Large intestine (tissue), 3 donors: ENCODE data around the gene LACC1. TPM values are rescaled to one million over a fixed set of nuclear protein-coding genes. Genes with fewer than 3 reads are reported as not detected.

ENCODE experiments used
- DNase-seq, 2 donors: peaks; one replicate each; pipeline versions ENCODE4 v3.0.0 to v3.0.0-alpha.2; 2013
- H3K27ac ChIP-seq: one replicate; pipeline ENCODE4 v1.5.1; 2013; ENCODE audit warnings: low read length
- H3K27me3 ChIP-seq: 2 replicates; pipeline ENCODE4 v1.6.1; 2013; ENCODE audit warnings: low read length; ENCODE audit not compliant: control insufficient read depth, insufficient read depth
- H3K36me3 ChIP-seq: 2 replicates; pipeline ENCODE4 v1.6.1; 2013; ENCODE audit warnings: low read length; ENCODE audit not compliant: control insufficient read depth, insufficient read depth
- H3K4me1 ChIP-seq: one replicate; pipeline ENCODE4 v1.6.1; 2013; ENCODE audit warnings: low read length; ENCODE audit not compliant: control insufficient read depth, insufficient read depth
- H3K4me3 ChIP-seq: one replicate; pipeline ENCODE4 v1.5.1; 2013; ENCODE audit warnings: low read length
- H3K9me3 ChIP-seq: one replicate; pipeline ENCODE4 v1.6.1; 2013; ENCODE audit warnings: mild to moderate bottlenecking, low read depth, low read length, moderate library complexity; ENCODE audit not compliant: control insufficient read depth
- WGBS: methylation state at CpG from one replicate; pipeline ENCODE4 v1.1.5; 2013; ENCODE audit warnings: low lambda C conversion rate; ENCODE audit not compliant: insufficient coverage; 5-methylcytosine and 5-hydroxymethylcytosine counted together
- polyA plus RNA-seq: library from polyadenylated mRNA; unstranded; fragments of 120-200 nt; gene quantifications from one replicate; pipeline ENCODE4 v1.2.1, GENCODE V29; 2013

Gene LACC1
- polyA plus RNA-seq, 1 donor, result 12.6 TPM

GRCh38 chr13:43915451-43915850, 35.7 kb downstream of the LACC1 start:
- DNase-seq, result no peak
- no peaks in the 10 kb centered on the region for H3K9me3 ChIP-seq
- H3K27me3 ChIP-seq, result no peaks in the 10 kb centered on the region
- H3K4me1 ChIP-seq, result no peaks in the 10 kb centered on the region
- H3K36me3 ChIP-seq, result no peaks in the 10 kb centered on the region
- no peak overlapping the region for H3K4me3 ChIP-seq
- no CpG with 5 or more reads among the region's 6 CpGs for WGBS
- no peak overlapping the region for H3K27ac ChIP-seq

GRCh38 chr13:43916828-43917227, 37.1 kb downstream of the LACC1 start:
- no peaks in the 10 kb centered on the region for H3K27me3 ChIP-seq
- H3K4me3 ChIP-seq, result no peak overlapping the region
- no peaks in the 10 kb centered on the region for H3K36me3 ChIP-seq
- H3K4me1 ChIP-seq, result no peaks in the 10 kb centered on the region
- no peak for DNase-seq
- H3K27ac ChIP-seq, result no peak overlapping the region
- H3K9me3 ChIP-seq, result no peaks in the 10 kb centered on the region
- WGBS, result no CpG with 5 or more reads among the region's 2 CpGs

- no CpG with 5 or more reads among the region's 5 CpGs for WGBS
- H3K27me3 ChIP-seq, result no peaks in the 10 kb centered on the region
- no peak overlapping the region for H3K4me3 ChIP-seq
- DNase-seq, result no peak
- no peaks in the 10 kb centered on the region for H3K4me1 ChIP-seq
- H3K27ac ChIP-seq, result no peak overlapping the region
- H3K9me3 ChIP-seq, result no peaks in the 10 kb centered on the region
- H3K36me3 ChIP-seq, result no peaks in the 10 kb centered on the region
Observed at GRCh38 chr13:43918636-43919035, 38.9 kb downstream of the LACC1 start.

GRCh38 chr13:43920965-43921674, 41.4 kb downstream of the LACC1 start:
- H3K9me3 ChIP-seq, result no peaks in the 10 kb centered on the region
- H3K27me3 ChIP-seq, result no peaks in the 10 kb centered on the region
- no peak overlapping the region for H3K27ac ChIP-seq
- no peaks in the 10 kb centered on the region for H3K4me1 ChIP-seq
- no peak overlapping the region for H3K4me3 ChIP-seq
- 100% methylated on average over 1 of the region's 1 CpG for WGBS
- no peak for DNase-seq
- H3K36me3 ChIP-seq, result no peaks in the 10 kb centered on the region

- 100% methylated on average over 1 of the region's 5 CpGs for WGBS
- H3K27me3 ChIP-seq, result no peaks in the 10 kb centered on the region
- H3K4me3 ChIP-seq, result no peak overlapping the region
- H3K9me3 ChIP-seq, result no peaks in the 10 kb centered on the region
- H3K4me1 ChIP-seq, result no peaks in the 10 kb centered on the region
- no peak for DNase-seq
- H3K36me3 ChIP-seq, result no peaks in the 10 kb centered on the region
- no peak overlapping the region for H3K27ac ChIP-seq
Observed at GRCh38 chr13:43924549-43925245, 45.0 kb downstream of the LACC1 start.

GRCh38 chr13:43929947-43930346, 50.2 kb downstream of the LACC1 start:
- no peaks in the 10 kb centered on the region for H3K36me3 ChIP-seq
- no CpG with 5 or more reads among the region's 1 CpG for WGBS
- H3K9me3 ChIP-seq, result no peaks in the 10 kb centered on the region
- DNase-seq, result no peak
- H3K27ac ChIP-seq, result no peak overlapping the region
- no peaks in the 10 kb centered on the region for H3K4me1 ChIP-seq
- H3K4me3 ChIP-seq, result no peak overlapping the region
- H3K27me3 ChIP-seq, result no peaks in the 10 kb centered on the region

GRCh38 chr13:43933378-43933777, 53.7 kb downstream of the LACC1 start:
- no peaks in the 10 kb centered on the region for H3K36me3 ChIP-seq
- no peak overlapping the region for H3K27ac ChIP-seq
- H3K27me3 ChIP-seq, result no peaks in the 10 kb centered on the region
- H3K9me3 ChIP-seq, result no peaks in the 10 kb centered on the region
- no peaks in the 10 kb centered on the region for H3K4me1 ChIP-seq
- no peak overlapping the region for H3K4me3 ChIP-seq
- no peak for DNase-seq
- WGBS, result 70% methylated on average over 1 of the region's 2 CpGs

GRCh38 chr13:43934273-43934672, 54.6 kb downstream of the LACC1 start:
- DNase-seq, result no peak
- Histone ChIP-seq H3K4me3 (no peak overlapping the region), H3K9me3 (no peaks in the 10 kb centered on the region), H3K36me3 (no peaks in the 10 kb centered on the region), H3K27ac (no peak overlapping the region), H3K4me1 (no peaks in the 10 kb centered on the region), H3K27me3 (no peaks in the 10 kb centered on the region)

- WGBS, result no CpG with 5 or more reads among the region's 1 CpG
- Histone ChIP-seq H3K27ac (no peak overlapping the region), H3K4me1 (no peaks in the 10 kb centered on the region)
Observed at GRCh38 chr13:43935878-43936277, 56.2 kb downstream of the LACC1 start.

GRCh38 chr13:43936647-43937046, 56.9 kb downstream of the LACC1 start:
- no peak for DNase-seq
- Histone ChIP-seq H3K4me1 (no peaks in the 10 kb centered on the region), H3K4me3 (no peak overlapping the region), H3K36me3 (no peaks in the 10 kb centered on the region), H3K9me3 (no peaks in the 10 kb centered on the region), H3K27me3 (no peaks in the 10 kb centered on the region), H3K27ac (no peak overlapping the region)
- WGBS, result 100% methylated on average over 2 of the region's 3 CpGs

More at GRCh38 chr13:43935878-43936277, 56.2 kb downstream of the LACC1 start:
- H3K36me3 ChIP-seq, result no peaks in the 10 kb centered on the region
- no peaks in the 10 kb centered on the region for H3K27me3 ChIP-seq
- no peaks in the 10 kb centered on the region for H3K9me3 ChIP-seq
- H3K4me3 ChIP-seq, result no peak overlapping the region
- DNase-seq, result no peak

GRCh38 chr13:43937839-43938238, 58.1 kb downstream of the LACC1 start:
- Histone ChIP-seq H3K27me3 (no peaks in the 10 kb centered on the region), H3K4me3 (no peak overlapping the region), H3K27ac (no peak overlapping the region), H3K9me3 (no peaks in the 10 kb centered on the region), H3K36me3 (no peaks in the 10 kb centered on the region), H3K4me1 (no peaks in the 10 kb centered on the region)
- no peak for DNase-seq
- 86% methylated on average over 1 of the region's 1 CpG for WGBS
